ENCODE results near the gene RELN. TPM values are rescaled to one million over a fixed set of nuclear protein-coding genes. Genes with fewer than 3 reads are reported as not detected.

Gene RELN
- total RNA-seq, 1 experiment from 2014 or later = 59.0 TPM

DNA sequence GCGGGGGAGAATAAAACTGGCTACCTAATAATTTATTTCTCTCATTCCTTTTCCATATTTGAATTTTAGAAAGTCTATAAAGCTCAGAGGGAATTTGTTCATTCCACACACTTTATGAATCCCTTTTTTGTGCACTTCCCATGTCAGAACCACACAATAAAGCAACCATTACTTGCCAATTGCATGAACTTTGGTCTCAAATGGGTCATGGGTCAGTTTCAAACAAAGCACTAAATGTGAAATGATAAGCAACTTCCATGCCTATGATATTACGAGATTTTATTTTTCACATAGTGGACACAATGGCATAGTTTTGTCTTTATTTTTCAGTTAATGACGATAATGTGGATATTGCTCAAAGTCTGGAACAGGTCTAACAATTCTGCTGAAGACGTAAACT, 18.6 kb upstream of the RELN start:
- Histone ChIP-seq H3K27ac (no peak overlapping the region), H3K9me3 (replicated peaks) (no peaks in the 10 kb centered on the region), H3K27me3 (no peaks in the 10 kb centered on the region; the same call in 1 of the 2 replicates), H3K4me3 (no peak overlapping the region), H3K36me3 (no peaks in the 10 kb centered on the region), H3K4me1 (no peaks in the 10 kb centered on the region)
- DNase-seq = no peak

DNA sequence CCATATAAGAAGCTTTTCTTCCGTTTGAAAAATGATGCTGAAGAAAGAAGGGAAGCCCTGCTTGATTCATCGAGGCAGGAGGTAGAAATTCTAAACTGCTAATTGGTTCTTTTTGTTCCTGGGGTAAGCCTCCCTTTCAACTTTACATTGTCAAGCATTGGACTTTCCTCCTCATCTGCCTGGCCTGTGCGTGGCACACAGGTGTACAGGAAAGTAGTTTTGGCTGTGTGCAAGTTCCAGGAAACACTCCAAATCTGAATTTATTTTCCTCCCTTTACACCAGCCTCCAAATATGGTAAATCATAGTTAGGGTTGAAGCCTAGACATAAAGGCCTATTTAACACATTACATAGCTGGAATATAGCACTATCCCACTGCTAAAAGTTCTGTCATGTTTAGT, 18.2 kb upstream of the RELN start:
- Histone ChIP-seq H3K9me3 (replicated peaks) (no peaks in the 10 kb centered on the region), H3K4me3 (no peak overlapping the region), H3K4me1 (no peaks in the 10 kb centered on the region), H3K27me3 (no peaks in the 10 kb centered on the region; the same call in 1 of the 2 replicates), H3K36me3 (no peaks in the 10 kb centered on the region), H3K27ac (no peak overlapping the region)
- no peak for DNase-seq

DNA sequence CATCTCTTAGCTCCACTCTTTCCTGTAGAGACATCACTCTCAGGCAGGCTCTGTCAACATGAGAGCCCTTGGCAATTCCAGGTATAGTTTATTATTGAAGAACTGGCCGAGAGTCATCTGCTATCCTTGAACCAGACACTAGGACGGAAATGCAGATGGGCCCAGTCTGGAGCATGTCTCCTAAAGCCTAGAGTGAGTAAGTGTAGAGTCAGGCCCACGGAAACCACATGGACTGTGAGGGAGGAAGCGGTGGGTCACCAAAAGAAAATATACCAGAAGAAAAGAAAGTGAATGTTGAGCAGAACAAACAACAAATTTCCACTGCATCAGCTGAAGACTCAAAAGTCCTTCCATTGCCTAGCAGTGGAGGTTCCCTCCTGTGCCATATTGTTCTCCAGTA, 15.7 kb upstream of the RELN start:
- no peak for DNase-seq
- H3K36me3 ChIP-seq = no peaks in the 10 kb centered on the region
- no peaks in the 10 kb centered on the region; the same call in 1 of the 2 replicates for H3K4me1 ChIP-seq
- H3K27ac ChIP-seq = no peak overlapping the region
- H3K9me3 ChIP-seq (replicated peaks) = no peaks in the 10 kb centered on the region
- H3K4me3 ChIP-seq = no peak overlapping the region
- no peaks in the 10 kb centered on the region for H3K27me3 ChIP-seq

DNA sequence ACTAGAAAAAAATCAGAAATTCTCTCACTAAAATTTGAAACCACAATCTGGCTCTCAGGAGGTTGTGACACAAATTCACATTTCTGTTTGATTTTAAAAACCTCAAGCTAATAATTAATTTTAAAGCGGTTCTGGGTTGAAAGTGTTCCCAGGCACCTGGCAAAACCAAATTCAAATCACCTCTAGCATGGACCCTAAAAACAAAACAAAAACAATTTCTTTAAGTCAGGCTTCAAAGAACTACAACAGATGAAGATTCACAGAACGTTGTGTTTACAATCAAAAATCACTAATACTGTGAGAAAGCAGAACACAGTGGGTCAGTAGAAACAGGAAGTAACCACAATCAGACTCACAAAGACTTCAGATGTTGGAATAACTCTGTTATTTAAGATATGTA, 7.2 kb upstream of the RELN start:
- Histone ChIP-seq H3K27ac (no peak overlapping the region), H3K4me1 (peaks cover 5% of the 10 kb centered on the region; the same call in 1 of the 2 replicates), H3K36me3 (no peaks in the 10 kb centered on the region), H3K4me3 (no peak overlapping the region), H3K9me3 (replicated peaks) (no peaks in the 10 kb centered on the region), H3K27me3 (no peaks in the 10 kb centered on the region)
- no peak for DNase-seq

DNA sequence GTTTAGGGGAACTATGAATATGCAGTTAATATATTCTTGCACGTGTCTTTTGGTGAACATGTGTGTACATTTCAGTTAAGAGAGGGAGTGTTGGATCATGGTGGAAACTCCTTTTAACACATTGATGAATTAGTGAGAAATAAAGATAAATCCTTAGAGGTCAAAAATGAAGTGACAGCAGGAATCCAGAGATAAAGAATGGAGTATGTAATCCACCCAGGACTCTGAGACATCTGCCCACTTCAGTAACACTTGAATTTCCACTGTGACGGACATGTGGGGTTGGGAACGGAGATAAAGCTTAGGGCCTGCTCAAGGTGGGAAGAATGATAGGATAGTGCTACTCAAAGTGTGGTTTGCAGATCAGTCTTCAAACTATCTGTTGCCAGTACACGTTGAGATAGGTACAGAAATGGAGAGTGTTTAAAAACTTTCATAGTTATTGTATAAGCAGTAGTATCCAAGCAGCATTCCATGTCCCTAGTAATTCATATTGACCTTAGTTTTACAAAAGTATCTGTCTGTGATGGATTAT, 6.6 kb upstream of the RELN start:
- H3K4me1 ChIP-seq = peaks cover 5% of the 10 kb centered on the region; the same call in 1 of the 2 replicates
- no peaks in the 10 kb centered on the region for H3K36me3 ChIP-seq
- DNase-seq = no peak
- H3K9me3 ChIP-seq (replicated peaks) = no peaks in the 10 kb centered on the region
- H3K27ac ChIP-seq = no peak overlapping the region
- no peak overlapping the region for H3K4me3 ChIP-seq
- H3K27me3 ChIP-seq = no peaks in the 10 kb centered on the region

DNA sequence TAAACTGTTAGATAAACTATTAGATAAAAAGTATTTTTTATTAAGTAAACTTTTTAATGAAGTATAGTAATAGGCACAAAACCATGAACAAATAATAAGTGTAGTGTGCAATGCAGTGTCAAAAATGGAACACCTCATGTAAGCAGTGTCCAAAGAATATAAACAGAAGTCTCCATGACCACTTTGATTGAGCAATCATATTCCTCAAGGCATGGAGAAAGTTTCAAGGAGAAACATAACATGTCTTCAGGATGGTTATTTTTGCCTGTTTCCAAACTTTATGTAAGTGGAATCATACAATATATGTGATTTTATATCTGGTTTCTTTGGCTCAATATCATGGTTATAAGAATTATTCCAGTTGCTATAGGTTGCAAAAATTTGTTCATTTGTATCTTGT, 6.1 kb upstream of the RELN start:
- H3K27ac ChIP-seq = no peak overlapping the region
- DNase-seq = no peak

DNA sequence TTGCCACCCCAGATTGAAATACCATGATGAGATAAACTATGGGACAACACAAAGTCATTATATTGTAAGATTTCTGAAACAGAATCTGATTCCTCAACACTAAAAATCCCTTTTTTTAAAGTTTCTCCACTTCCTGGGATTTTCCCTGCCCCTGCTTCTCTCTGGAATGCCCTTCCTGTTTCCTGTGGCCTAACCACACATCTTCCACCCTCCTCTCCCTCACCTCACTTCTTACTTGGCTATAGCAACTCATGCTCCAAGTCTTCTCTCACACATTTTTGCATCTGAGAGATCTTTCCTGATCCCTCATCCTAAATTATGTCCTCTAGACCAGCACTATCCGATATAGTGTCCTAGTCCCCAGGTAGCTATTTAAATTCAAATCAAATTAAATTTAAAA, 4.1 kb upstream of the RELN start:
- no peak for DNase-seq
- H3K27me3 ChIP-seq = peaks cover 5% of the 10 kb centered on the region; the same call in 1 of the 2 replicates

More for the DNA sequence above, 6.1 kb upstream of the RELN start:
- Histone ChIP-seq H3K27me3 (no peaks in the 10 kb centered on the region), H3K4me3 (no peak overlapping the region), H3K4me1 (peaks cover 5% of the 10 kb centered on the region; the same call in 1 of the 2 replicates), H3K36me3 (no peaks in the 10 kb centered on the region), H3K9me3 (replicated peaks) (no peaks in the 10 kb centered on the region)

DNA sequence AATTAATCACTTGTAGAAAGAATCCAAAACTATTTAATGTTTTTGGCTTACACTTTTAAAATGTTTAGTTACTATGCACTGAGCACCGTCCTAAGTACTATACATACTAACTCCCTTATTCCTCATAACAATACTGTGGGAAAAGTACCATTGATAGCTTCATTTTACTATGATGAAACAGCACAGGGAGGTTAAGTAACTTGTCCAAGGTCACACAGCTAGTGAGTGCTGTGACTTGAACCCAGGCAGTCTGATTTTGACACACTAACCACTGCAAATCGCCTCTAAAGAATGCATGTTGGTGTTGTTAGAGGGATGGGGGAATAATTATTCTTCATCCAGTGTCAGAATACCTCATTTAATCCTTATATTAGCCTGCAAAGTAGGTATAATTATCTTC, 1.9 kb upstream of the RELN start:
- Histone ChIP-seq H3K36me3 (no peaks in the 10 kb centered on the region), H3K4me3 (no peak overlapping the region), H3K27me3 (peaks cover 9% of the 10 kb centered on the region), H3K9me3 (replicated peaks) (no peaks in the 10 kb centered on the region), H3K4me1 (0 out of 2 replicates have a peak, but pooled peaks cover 5% of the 10 kb centered on the region), H3K27ac (no peak overlapping the region)
- no peak for DNase-seq

More for the DNA sequence above, 4.1 kb upstream of the RELN start:
- no peaks in the 10 kb centered on the region for H3K9me3 ChIP-seq (replicated peaks)
- H3K36me3 ChIP-seq = no peaks in the 10 kb centered on the region
- H3K4me1 ChIP-seq = 0 out of 2 replicates have a peak, but pooled peaks cover 5% of the 10 kb centered on the region
- H3K4me3 ChIP-seq = no peak overlapping the region
- H3K27ac ChIP-seq = no peak overlapping the region

DNA sequence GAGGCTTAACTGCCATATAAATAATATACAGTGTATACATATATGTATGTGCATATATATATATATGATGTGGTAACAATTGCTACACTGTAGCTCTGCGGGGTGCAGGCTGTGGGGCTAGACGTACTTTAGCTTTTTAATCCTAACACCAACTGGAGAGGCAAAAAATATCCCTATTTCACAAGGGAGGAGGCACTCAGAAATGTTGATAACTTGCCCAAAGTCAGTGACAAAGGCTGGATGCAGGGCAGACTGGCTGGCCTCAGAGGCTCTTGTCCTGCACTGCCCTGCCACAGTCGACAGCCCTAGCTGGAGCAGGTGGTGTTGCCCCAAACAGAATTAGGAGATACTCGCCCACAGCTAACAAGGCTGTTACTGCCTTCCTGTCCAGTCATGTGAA, 1.5 kb upstream of the RELN start:
- H3K27ac ChIP-seq = no peak overlapping the region; the same call in 1 of the 2 replicates
- peak; percentile 42 to 64 for DNase-seq
- 0 out of 2 replicates have a peak, but pooled peaks cover 5% of the 10 kb centered on the region for H3K4me1 ChIP-seq

DNA sequence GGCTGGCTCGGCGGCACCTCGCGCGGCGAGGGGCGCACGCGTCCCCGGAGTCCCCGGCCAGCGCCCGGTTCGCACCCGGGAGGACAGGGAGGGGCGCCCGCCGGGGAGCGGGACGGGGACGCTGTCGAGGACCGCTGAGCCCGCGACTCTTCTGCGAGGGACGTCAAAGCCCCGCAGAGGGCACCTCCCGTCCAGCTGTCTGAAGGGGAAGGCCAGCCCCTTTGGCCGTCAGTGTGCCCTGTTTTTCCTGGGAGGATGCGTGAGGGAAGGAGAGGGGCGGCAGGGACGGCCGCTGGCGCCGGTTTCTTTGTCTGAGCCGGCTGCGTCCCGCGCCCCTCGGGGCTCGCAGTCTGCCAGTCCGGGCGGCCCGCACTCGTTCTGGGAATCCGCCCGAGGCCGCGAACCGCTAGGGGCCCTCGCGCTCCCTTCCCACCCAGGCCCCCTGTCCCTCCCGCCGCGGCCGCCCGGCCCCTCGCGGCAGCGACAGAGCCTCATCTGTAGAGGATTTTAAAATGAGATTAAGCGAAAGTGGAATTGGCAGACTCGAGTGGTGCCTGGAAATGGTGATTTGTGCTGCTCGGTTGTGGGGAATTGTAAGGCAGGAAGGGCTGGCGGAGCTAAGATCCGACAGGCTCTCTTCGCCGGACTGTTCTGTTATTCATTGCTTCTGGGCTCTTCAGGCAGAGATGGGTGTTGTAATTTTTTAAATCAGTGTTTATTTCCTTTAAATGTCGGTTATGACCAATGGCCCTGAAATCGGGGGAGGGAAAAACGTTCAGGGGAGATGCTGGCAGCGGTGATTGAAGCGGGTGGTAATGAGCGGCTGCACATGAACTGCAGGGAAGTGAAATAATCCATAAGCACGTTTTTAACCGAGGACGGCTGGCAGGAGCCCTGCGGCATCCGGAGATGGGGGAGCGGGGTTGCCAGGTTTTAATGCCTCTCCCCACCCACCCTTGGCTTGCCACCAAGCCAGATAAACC, 618 bp upstream of the RELN start:
- peak overlapping the region; percentile 57 for H3K4me3 ChIP-seq
- no peaks in the 10 kb centered on the region for H3K9me3 ChIP-seq (replicated peaks)
- H3K36me3 ChIP-seq = no peaks in the 10 kb centered on the region
- H3K27me3 ChIP-seq = peaks cover 9% of the 10 kb centered on the region
- H3K27ac ChIP-seq = peak overlapping the region; percentile 17; the same call in 1 of the 2 replicates
- peak; percentile 59 to 71 for DNase-seq
- 0 out of 2 replicates have a peak, but pooled peaks cover 5% of the 10 kb centered on the region for H3K4me1 ChIP-seq

More for the DNA sequence above, 1.5 kb upstream of the RELN start:
- H3K9me3 ChIP-seq (replicated peaks) = no peaks in the 10 kb centered on the region
- no peaks in the 10 kb centered on the region for H3K36me3 ChIP-seq
- H3K4me3 ChIP-seq = peak overlapping the region; percentile 57
- H3K27me3 ChIP-seq = peaks cover 9% of the 10 kb centered on the region

DNA sequence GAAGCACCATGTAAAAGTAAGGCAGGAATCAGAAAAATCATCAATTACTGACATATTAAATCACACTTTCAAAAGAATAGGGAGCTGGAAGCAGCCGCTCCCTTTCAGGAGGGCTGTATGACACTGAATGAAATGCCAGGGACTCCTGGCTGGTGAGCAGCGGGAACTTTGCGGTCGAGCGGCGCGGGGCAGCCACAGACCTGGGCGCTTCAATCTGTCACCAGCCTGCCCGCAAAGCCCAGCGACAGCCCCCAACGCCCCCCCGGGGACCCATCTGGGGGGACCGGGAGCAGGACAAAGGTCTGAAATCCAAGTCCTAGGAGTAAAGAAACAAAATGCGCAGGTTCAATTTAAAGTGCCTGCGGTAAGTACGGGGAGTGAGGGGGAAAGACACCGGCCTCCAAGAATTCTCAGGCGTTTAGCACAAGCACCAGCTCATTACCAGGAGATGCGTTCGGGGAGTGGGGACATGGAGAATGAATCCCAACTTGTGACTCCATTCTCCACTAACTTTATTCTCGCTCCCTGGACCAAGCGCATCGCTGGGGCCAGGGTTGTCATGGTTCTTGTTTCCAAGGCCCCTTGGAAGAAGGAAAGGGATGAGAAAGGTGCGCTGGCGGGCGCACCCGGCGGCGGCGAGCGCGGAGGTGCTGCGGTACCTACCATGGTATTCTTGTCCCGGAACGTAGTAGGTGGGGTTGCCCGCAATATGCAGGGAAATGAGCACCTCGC, 824 bp downstream of the RELN start:
- Histone ChIP-seq H3K27me3 (peaks cover 9% of the 10 kb centered on the region), H3K4me3 (peak overlapping the region; percentile 57), H3K9me3 (replicated peaks) (no peaks in the 10 kb centered on the region), H3K27ac (no peak overlapping the region), H3K4me1 (0 out of 2 replicates have a peak, but pooled peaks cover 2% of the 10 kb centered on the region), H3K36me3 (no peaks in the 10 kb centered on the region)
- DNase-seq = peak in 1 of 2 experiments; percentile 32

DNA sequence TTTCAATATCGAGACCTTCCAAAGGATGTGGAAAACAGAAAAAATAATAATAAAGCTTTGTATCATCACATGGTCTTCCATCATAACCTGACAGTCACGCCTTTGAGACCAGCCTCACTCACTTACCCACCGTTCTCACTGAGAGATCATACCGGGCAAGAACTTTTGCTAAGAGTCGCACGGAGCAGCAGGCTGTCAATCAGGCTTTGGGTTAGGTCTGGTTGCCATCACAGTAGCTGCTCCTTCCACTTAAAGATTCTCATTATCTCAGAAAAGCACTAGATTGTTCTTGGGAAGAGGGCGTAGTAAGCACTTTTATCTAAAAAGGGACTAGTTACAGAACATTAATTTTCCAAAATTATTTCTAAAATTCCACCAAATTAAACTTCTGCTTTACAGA, 2.0 kb downstream of the RELN start:
- H3K4me3 ChIP-seq = no peak overlapping the region
- H3K4me1 ChIP-seq = no peaks in the 10 kb centered on the region
- no peak for DNase-seq
- no peaks in the 10 kb centered on the region for H3K36me3 ChIP-seq
- H3K9me3 ChIP-seq (replicated peaks) = no peaks in the 10 kb centered on the region
- no peak overlapping the region for H3K27ac ChIP-seq
- H3K27me3 ChIP-seq = peaks cover 9% of the 10 kb centered on the region

DNA sequence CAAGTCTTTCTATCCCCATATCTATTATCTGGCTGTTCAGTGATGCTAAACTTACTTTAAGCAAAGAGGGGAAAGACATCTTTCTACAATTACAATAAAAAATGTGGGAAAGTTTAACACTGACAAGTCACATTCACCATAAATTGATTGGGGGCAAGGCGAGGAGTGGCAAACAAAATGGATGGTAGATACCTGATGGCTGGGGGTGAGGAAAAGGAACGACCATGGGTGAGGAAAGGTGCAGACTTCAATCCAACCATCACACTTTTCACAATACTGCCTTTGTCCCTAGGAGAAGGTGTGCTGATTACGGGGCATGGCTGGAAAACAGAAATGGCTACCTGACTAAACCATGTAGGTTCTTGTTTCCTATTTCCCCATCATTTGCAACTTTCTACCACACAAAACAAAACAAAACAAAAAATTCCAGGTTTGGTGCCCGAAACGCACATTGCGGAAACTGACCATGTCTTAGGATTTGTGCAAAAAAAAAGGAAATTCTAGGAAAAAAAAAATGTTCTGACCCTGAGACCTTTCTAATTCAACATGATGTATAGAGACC, 3.8 kb downstream of the RELN start:
- no peaks in the 10 kb centered on the region for H3K36me3 ChIP-seq
- H3K4me1 ChIP-seq = no peaks in the 10 kb centered on the region
- H3K9me3 ChIP-seq (replicated peaks) = no peaks in the 10 kb centered on the region
- DNase-seq = no peak
- no peak overlapping the region for H3K4me3 ChIP-seq
- peaks cover 9% of the 10 kb centered on the region for H3K27me3 ChIP-seq
- no peak overlapping the region for H3K27ac ChIP-seq

DNA sequence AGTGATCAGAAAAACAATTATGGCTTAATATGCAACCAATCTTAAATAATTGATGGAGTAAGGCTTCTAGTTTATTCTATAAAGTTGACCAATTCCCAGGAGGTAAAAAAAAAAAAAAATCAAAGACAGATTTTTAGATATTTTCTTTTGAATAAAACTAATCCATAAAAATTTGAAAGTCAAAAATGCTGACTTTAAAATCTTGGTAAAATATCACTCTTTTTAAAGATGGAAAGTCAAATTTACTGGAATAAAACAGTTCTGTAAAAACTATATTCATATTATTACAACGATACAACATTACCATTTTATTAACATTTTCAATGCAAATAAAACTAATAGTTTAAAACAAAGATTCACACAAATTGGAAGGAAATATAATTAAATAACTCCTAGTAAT, 5.4 kb downstream of the RELN start:
- Histone ChIP-seq H3K4me3 (no peak overlapping the region), H3K4me1 (no peaks in the 10 kb centered on the region), H3K27ac (no peak overlapping the region), H3K27me3 (peaks cover 9% of the 10 kb centered on the region), H3K36me3 (no peaks in the 10 kb centered on the region), H3K9me3 (replicated peaks) (no peaks in the 10 kb centered on the region)
- no peak for DNase-seq

All from SJCRH30 (cell line).